SH-SY5Y (cell line): ENCODE data around the gene MYL3.

ENCODE experiments used
- GATA2 ChIP-seq: IDR thresholded peaks from 2 replicates; pipeline ENCODE4 v1.6.1; 2011; ENCODE audit warnings: mild to moderate bottlenecking, low read depth, low read length
- GATA3 ChIP-seq: IDR thresholded peaks from 2 replicates; pipeline ENCODE4 v1.6.1; 2011; ENCODE audit warnings: low read depth, mild to moderate bottlenecking, low read length, moderate library complexity

The MYL3 gene

GRCh38 chr3:46882377-46883053 lies 19.3 kb upstream of the MYL3 start:
- TF ChIP-seq GATA2, result no peak
- no peak for TF ChIP-seq GATA3

GRCh38 chr3:46881596-46882376 lies 18.5 kb upstream of the MYL3 start:
- no peak for TF ChIP-seq GATA2
- TF ChIP-seq GATA3, result no peak

DNA sequence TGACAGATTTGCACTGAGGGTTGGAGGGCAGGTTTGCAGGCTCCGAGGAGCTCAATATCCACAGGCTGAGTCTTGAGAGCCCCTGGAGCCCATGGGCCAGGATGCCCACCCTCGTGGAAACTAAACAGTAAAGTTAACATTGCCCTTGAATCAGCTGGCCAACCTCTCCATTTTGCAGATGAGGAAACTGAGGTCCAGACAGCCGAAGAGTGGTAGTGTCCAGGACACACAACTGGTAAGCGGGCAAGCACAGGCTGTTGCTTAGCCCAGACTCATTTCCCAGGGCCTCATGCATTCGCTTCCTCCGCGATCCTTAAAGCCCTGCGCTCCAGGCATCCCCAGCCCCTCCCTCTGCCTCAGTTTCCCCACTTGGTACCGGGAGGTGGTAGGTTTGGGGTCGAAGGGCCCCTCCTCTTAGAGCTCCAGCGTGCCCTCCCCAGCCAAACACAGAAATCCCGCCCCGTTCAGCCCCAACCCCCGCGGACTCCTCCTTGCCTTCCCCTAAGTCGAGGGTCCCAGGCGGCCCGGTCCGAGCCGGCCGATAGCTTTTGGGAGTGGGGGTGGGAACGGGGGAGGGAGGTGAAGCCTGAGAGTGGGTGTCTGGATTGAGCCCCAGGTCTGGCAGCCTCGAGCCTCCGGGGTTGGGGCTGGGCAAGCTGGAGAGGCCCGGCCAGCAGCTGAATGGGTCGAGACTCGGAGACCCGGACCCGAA lies 17.8 kb upstream of the MYL3 start:
- TF ChIP-seq GATA3 (no peak), GATA2 (no peak)

- TF ChIP-seq GATA2 (no peak), GATA3 (no peak)
Measured at GRCh38 chr3:46878781-46879436, 15.7 kb upstream of the MYL3 start.

GRCh38 chr3:46877406-46878125 lies 14.3 kb upstream of the MYL3 start, which contains the start of gene PTH1R:
Gene PTH1R (plus strand): TSS chr3:46877721. CDS start chr3:46883560, 5,839 bp downstream.
- TF ChIP-seq GATA2, result no peak

DNA sequence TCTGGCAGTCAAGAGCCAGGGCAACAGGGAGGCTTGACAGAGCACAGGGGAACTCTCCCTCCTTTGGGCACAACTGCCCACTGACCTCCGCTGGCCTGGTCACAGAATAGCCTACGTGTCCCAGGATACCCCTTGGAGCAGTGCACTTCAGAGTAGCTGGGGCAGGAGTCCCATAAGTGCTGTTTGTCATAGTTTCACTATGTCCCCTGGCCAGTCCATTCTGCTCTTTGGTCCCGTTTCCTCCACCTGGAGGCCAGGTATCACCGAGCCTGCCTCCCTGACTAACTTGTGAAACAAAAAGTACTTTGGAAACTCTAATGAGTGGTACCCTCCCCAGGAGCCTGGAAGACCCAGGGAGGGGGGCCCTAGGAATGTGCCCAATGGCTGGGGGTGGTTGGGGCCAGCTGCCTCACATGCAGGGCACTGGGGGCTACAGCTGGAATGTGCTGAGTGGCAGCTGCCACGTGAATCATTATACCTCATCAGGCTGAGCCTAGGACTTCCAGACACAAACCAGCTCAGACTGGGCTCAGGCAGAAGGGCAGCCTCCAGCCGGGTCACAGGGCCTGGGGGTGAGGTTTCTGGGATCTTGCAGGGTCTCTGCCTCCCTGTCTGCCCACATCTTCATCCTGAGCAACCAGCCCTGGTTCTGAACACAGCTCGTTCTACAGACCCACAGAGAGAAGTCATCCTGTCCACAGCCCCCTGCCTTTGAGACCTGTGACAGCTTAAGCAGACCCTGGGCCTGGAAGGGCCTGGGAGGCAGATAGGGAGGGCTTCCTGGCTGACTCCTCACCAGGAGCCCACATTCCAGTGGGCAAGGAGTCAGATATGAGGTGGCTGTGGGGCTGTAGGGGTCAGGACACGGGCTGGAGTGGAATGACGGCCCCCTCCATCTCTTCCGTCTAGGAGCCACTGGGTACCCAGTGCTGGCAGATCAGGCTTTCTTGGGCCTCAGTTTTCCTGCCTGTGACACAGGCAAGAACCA lies 13.4 kb upstream of the MYL3 start:
- no peak for TF ChIP-seq GATA3
- TF ChIP-seq GATA2, result no peak

- TF ChIP-seq GATA3 (no peak), GATA2 (no peak)
Measured at GRCh38 chr3:46875560-46875959, 12.3 kb upstream of the MYL3 start.

- TF ChIP-seq GATA2 (no peak), GATA3 (no peak)
Measured at GRCh38 chr3:46874430-46874829, 11.2 kb upstream of the MYL3 start.

- no peak for TF ChIP-seq GATA2
- no peak for TF ChIP-seq GATA3
Measured at GRCh38 chr3:46873521-46873920, 10.3 kb upstream of the MYL3 start.

GRCh38 chr3:46871222-46871621 lies 8.0 kb upstream of the MYL3 start:
- TF ChIP-seq GATA3, result no peak
- no peak for TF ChIP-seq GATA2

- TF ChIP-seq GATA3 (no peak), GATA2 (no peak)
Measured at GRCh38 chr3:46870651-46871050, 7.4 kb upstream of the MYL3 start.

DNA sequence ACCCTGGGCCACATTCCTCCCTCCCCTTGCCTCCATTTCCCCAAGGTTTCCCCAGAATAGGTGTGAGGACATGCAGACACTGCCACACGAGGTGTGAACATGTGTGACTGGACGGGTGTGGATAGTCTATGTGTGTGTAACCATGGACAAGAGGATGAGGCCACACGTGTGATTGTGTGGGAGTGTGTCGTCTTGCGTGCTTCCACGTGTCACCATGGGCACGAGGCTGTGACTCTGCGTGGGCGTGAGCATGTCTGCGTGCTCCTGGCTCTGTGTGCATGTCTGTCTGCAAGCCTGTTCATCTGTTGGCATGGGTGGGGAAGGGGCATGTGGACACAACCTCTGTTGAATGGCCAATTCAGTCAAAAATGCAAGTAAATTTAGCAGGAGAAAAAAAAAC lies 6.2 kb upstream of the MYL3 start:
- no peak for TF ChIP-seq GATA3
- TF ChIP-seq GATA2, result no peak

DNA sequence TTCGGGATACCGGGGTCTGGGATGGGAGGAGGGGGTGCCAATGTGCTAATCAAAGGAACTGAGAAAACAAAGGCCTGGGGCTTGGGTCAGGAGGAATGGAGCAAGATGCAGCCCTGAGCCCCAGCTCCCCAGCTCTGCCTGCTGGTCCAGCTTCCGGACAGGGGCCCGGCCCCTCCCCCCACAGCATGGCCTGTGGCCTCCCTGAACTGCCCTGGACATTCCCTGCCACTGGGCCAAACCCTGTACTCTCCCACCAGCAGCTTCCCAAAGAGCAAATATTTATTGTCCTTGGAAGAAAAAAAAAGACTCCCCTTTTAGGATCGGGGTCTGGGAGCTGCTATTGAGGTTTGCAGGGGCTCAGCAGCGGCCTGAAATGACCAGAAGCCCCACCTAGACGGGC lies 5.7 kb upstream of the MYL3 start:
- TF ChIP-seq GATA3 (no peak), GATA2 (no peak)
